Panc1 (cell line): Measurements from ENCODE around the gene MMP15.

Source experiments
- POLR2AphosphoS5 ChIP-seq: IDR thresholded peaks from 2 replicates; pipeline ENCODE4 v1.6.1; 2012; ENCODE audit warnings: mild to moderate bottlenecking, low read depth, low read length, moderate library complexity
- TCF7L2 ChIP-seq: IDR thresholded peaks from 2 replicates; pipeline ENCODE4 v1.6.1; 2011; ENCODE audit warnings: mild to moderate bottlenecking, low read depth, low read length, inconsistent platforms
- TF ChIP-seq, protein P1 (sequence below): fragments of 450-650 bp; IDR thresholded peaks from 2 replicates; pipeline ENCODE4 v1.5.1; 2017; ENCODE audit warnings: mild to moderate bottlenecking
- TF ChIP-seq, protein P2 (sequence below), 2 experiments: IDR thresholded peaks; 2 replicates each; pipeline ENCODE4 v1.6.1; 2011 to 2012; ENCODE audit warnings: low read depth in 2 of 2, control low read depth in 1 of 2, low read length in 1 of 2, mild to moderate bottlenecking in 1 of 2, moderate library complexity in 1 of 2; ENCODE audit not compliant: insufficient read depth in 1 of 2

DNA sequence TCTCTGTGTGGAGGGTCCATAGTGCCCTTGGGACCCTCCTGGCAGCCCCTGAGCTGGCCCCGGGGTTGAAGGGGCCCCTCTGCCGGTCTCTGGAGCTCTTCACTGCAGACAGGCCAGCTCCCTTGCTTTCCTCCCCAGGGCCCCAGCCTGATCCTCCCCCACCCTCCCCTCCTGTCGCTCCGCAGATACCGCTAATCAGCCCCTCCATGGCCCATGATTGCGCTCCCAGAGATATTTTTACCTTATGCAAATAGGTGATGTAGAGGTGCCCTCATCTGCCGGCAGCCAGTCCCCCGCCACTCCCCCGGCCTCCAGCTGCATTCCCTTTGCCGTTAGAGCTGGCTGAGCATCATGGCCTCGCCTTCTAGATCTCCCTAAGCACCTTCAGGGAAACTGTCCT is 9.2 kb downstream of the MMP15 start:
- TF ChIP-seq, protein P1, sequence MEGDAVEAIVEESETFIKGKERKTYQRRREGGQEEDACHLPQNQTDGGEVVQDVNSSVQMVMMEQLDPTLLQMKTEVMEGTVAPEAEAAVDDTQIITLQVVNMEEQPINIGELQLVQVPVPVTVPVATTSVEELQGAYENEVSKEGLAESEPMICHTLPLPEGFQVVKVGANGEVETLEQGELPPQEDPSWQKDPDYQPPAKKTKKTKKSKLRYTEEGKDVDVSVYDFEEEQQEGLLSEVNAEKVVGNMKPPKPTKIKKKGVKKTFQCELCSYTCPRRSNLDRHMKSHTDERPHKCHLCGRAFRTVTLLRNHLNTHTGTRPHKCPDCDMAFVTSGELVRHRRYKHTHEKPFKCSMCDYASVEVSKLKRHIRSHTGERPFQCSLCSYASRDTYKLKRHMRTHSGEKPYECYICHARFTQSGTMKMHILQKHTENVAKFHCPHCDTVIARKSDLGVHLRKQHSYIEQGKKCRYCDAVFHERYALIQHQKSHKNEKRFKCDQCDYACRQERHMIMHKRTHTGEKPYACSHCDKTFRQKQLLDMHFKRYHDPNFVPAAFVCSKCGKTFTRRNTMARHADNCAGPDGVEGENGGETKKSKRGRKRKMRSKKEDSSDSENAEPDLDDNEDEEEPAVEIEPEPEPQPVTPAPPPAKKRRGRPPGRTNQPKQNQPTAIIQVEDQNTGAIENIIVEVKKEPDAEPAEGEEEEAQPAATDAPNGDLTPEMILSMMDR: no peak
- TF ChIP-seq POLR2AphosphoS5: no peak
- TF ChIP-seq TCF7L2: no peak
- TF ChIP-seq, protein P2, sequence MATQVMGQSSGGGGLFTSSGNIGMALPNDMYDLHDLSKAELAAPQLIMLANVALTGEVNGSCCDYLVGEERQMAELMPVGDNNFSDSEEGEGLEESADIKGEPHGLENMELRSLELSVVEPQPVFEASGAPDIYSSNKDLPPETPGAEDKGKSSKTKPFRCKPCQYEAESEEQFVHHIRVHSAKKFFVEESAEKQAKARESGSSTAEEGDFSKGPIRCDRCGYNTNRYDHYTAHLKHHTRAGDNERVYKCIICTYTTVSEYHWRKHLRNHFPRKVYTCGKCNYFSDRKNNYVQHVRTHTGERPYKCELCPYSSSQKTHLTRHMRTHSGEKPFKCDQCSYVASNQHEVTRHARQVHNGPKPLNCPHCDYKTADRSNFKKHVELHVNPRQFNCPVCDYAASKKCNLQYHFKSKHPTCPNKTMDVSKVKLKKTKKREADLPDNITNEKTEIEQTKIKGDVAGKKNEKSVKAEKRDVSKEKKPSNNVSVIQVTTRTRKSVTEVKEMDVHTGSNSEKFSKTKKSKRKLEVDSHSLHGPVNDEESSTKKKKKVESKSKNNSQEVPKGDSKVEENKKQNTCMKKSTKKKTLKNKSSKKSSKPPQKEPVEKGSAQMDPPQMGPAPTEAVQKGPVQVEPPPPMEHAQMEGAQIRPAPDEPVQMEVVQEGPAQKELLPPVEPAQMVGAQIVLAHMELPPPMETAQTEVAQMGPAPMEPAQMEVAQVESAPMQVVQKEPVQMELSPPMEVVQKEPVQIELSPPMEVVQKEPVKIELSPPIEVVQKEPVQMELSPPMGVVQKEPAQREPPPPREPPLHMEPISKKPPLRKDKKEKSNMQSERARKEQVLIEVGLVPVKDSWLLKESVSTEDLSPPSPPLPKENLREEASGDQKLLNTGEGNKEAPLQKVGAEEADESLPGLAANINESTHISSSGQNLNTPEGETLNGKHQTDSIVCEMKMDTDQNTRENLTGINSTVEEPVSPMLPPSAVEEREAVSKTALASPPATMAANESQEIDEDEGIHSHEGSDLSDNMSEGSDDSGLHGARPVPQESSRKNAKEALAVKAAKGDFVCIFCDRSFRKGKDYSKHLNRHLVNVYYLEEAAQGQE (IDR thresholded peaks at IDR 0.05; ENCODE audit: insufficient read depth in 1 of 2, low read depth in 2 of 2, low read length in 1 of 2): no peak
